GM18861 (cell line): ENCODE data around the gene UCN.
"Not testable (repeated sequence)": the region's sequence is repeated elsewhere in the genome, so short reads cannot be mapped to it uniquely, and the experiment has no call there.

Experiments used
- ATAC-seq: cut with Tn5 transposase; IDR thresholded peaks from one replicate; pipeline ENCODE4 v1.9.1; 2021; ENCODE audit not compliant: unreplicated experiment

UCN gene, protein sequence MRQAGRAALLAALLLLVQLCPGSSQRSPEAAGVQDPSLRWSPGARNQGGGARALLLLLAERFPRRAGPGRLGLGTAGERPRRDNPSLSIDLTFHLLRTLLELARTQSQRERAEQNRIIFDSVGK

DNA sequence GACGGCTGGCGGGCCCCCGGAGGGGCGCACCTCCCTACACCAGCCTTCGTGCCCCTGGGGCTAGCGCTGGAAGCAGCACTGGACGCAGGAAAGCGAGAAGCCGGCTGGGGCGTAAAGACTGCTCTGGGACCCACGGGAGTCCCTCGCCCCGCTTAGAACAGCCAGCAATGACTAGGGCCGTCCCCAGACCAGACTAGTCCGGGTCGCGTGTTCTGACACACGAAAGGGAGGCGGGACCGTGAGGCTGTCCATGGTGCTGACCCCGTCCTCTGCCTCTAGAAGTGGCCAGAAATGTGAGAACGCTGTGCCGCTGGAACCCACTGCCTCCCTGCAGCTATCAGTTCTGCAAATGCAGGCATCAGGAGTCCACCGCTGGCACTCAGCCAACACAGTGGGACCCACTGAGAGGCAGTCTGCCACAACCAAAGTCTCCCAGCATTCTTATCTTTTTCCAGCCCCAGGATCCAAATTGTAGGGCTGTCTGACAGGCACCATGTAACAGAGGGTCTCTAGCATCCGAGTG is at the start of gene UCN:
Gene UCN (minus strand): TSS at position 87 of the 523 bp plus-strand sequence. CDS start 550 bp downstream, outside the sequence.
- no peak for ATAC-seq

DNA sequence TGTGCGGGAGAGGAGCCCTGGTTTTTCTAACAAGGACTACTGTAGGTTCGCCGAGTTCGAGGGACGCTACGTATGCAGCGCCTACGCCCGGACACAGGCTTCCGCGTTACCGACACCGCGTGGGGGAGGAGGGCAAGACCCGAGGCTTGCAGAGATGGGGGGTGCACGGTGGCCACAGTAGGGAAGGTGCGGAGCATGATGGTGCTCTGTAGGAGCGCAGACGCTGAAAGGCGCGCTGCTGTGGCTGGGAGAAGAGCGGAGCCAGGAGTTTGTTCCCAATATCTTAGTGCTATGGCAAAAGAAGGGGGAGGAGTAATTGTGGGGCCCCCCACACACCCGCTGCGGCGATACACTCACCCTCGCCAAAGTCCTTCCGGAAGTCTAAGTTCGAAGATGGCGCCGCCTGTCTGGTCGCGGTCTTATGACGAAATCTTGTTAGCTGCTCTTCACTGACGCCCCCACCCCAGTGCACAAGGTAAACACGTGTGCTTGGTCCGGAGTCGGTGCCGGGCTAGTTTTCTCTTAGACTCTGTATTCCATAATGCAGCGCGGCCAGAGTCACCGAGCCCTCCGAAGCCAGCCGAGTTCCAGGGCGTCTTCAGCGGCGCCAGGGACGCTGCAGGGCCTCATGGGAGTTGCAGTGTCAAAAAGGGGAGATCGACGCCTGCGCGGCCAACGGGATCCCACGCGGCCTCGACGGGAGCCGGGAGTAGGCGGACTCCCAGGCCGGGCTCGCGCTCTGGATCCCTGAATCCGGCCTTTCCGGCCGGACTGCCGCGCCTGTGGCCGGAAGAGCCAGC is 48.3 kb upstream of the UCN start, which contains the start of gene GTF3C2:
Gene GTF3C2 (minus strand): TSS at position 383 of the 800 bp plus-strand sequence. CDS start 13,210 bp downstream, outside the sequence.
- peak; percentile 76 for ATAC-seq

DNA sequence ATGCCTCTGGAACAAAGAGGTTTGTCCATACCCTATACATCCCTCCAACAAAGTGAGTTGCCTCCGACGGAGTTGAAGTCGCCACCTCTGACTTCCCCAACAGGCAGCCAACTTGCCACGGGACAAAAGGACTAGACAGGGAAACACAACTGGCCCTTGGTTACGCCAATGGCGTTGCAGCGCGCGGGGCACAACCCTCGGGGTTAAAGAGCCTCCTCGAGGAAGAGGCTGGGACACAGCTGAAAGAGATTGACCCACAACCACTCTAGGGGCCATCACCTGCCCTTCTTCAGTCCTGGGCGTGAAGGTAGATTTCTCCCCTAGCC is 47.8 kb upstream of the UCN start:
- ATAC-seq = peak; percentile 21

DNA sequence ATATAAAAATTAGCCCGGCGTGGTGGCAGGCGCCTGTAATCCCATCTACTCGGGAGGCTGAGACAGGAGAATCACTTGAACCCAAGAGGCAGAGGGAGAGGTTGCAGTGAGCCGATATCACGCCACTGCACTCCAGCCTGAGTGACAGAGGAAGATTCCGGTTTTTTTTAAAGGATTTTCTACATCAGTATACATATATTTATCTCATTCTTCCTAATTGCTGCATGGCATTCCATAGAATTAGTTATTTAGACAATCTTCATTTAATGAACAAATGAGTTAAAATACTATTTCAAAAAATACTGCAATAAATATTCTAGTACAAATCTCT is 46.3 kb upstream of the UCN start:
- ATAC-seq = no peak

DNA sequence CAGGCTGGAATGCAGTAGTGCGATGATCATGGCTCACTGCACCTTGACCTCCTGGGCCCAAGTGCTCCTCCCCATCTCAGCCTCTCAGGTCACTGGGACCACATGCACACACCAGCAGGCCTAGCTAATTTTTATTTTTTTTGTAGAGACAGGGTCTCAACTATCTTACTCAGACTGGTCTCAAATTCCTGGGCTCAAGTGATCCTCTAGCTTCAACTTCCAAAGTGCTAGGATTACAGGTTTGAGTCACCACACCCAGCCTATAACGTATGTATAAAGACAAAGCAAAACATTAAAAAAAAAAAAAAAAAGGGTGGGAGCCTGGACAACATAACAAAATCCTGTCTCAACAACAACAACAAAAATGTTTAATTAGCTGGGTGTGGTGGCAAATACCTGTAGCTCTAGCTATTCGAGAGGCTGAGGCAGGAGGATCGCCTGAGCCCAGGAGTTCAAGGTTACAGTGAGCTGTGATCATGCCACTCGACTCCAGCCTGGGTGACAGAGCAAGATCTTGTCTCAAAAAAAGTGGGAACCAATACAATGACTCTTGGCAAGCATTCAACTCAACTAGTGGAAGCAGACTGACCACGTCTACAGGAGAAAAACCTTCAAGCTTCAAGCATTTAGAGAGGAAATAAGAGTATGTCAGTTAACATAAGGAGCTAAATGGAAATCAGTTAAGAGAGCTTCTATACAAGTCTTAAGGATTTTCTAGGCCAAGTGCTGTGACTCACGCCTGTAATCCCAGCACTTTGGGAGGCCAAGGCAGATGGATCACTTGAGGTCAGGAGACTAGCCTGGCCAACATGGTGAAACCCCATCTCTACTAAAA is 45.7 kb upstream of the UCN start:
- ATAC-seq = no peak

DNA sequence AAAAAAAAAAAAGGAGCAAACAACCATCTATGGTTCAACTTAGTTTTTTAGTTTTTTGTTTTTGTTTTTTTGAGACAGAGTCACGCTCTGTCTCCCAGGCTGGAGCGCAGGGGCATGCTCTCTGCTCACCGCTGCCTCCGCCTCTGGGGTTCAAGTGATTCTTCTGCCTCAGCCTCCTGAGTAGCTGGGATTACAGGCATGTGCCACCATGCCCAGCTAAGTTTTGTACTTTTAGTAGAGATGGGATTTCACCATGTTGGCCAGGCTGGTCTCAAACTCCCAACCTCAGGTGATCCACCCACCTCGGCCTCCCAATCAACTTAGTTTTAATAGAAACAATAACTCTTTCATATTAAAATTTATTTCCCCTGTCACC is 45.1 kb upstream of the UCN start:
- not testable (repeated sequence) for ATAC-seq

DNA sequence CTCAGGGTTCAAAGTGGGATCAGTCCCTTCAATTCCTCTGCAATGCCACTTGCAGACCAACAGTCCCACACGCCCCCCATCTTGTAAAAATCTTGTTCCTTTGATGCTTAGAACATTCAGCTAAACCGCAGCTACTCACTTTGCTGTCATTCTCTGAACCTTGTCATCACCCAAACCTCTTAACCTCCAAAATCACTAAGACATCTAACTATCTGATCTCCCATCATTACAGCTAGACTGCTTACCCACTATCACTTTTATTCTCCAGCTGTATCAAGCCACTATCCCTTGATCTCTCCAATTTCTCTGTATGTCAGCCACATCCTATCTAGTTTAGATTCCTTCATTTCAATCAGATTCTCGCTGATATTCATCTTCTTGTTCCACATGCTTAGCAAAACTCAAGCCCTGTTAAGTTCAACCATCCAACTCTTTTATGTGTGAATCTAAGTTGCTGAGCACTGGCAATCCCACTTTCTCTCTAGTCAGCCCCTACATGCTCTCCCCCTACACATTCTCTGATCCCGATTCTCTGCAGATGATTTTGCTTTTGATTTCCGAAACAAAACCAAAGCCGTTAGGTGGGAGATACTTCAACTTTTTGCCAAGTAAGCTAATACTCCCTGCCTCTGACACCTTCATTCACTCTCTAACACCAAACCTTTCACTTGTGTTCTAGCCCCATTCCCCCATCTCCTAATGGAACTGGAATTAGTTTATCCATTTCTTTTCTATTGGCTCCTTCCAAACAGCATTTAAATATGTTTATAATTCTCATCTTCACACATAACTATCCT is 43.8 kb upstream of the UCN start:
- ATAC-seq = no peak

DNA sequence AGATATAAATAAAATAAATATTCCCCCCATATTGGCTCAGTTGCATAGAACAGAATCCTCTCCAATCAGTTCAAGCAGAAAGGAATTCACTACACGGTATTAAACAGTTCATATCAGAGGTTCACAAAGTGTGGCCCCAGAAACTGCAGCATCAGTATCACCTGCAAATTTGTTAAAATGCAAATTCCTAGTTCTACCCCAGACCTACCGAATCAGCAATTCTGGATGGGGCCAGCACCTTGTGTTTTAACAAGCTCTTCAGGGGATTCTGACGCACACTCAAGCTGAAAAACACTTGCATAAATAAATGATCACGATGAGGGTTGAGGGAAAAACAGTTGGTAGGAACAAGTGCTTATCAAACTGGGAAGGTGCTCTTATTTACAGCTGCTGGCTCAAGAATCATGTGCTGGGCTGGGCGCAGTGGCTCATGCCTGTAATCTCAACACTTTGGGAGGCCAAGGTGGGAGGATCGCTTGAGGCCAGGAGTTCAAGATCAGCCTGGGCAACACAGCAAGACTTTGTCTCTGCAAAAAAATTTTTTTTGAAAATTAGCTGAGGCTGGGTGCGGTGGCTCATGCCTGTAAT is 42.0 kb upstream of the UCN start:
- no peak for ATAC-seq

DNA sequence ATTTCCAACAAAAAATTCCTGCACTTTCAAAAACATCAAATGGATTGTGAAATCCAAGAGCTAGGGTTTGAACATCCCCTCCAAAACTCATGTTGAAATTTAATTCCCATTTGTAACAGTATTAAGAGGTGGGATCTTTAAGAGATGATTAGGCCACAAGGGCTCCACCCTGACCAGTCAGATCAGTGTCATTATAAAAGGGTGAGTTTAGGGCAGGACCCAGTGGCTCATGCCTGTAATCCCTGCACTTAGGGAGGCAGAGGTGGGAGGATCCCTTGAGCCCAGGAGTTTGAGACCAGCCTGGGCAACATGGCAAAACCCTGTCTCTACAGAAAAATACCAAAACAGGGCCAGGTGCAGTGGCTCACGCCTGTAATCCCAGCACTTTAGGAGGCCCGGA is 39.4 kb upstream of the UCN start:
- ATAC-seq = no peak

DNA sequence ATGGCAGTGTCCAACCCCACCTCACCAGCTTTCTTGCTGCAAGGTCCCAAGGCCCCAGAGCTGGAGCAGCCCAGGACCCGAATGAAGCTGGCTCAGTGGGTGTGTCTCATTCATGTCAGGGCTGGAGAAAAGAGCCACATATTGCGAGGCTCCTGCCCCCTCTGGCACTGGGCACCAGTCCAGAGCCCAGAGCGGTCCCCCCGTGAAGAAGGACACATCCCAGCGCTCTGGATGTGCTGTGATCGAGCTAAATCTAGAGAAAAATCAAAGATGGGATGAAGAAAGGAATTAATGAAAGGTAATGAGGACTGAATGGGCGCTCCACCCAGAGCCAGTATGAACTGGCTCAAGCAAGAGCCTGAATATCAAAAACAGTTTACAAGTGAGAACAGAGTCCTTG is 27.9 kb upstream of the UCN start:
- ATAC-seq = no peak

DNA sequence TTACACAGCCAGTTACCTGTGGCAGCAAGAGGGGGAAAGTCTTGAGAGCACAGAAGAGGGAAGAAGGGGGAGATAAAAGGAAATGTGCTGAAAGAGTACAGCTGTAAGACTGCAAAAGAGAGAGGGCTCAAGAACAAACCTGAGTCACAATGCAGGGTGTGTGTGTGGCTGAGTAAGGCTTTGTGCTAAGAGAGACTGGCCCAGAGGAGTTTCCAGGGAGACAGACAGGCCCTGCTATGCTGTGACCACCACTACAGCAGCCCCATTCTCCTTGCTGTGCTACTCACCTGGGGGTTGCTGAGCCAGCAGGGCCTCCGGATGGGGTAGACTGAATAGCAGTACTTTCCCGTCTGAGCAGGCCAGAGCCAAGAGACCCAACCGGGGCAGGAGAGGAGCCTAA is 27.1 kb upstream of the UCN start:
- no peak for ATAC-seq

DNA sequence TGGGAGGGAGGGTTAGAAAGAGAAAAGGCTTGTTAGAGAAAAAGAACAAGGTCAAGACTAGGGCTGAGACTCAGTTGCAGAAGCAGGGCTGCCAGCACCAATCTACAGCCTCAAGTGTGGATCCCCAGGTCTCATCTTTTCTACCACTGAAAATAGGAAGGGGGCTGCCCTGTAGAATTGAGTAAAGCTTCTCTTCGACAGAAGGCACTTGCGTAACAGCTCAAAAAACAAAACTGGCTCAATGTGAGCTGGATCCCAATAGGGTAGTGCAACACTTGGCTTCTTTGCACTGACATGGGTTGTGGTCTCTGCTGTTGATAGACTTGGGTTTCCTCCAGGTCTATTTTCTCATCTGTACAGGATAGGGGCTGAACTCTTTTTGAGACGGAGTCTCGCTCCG is 16.5 kb upstream of the UCN start:
- no peak for ATAC-seq

DNA sequence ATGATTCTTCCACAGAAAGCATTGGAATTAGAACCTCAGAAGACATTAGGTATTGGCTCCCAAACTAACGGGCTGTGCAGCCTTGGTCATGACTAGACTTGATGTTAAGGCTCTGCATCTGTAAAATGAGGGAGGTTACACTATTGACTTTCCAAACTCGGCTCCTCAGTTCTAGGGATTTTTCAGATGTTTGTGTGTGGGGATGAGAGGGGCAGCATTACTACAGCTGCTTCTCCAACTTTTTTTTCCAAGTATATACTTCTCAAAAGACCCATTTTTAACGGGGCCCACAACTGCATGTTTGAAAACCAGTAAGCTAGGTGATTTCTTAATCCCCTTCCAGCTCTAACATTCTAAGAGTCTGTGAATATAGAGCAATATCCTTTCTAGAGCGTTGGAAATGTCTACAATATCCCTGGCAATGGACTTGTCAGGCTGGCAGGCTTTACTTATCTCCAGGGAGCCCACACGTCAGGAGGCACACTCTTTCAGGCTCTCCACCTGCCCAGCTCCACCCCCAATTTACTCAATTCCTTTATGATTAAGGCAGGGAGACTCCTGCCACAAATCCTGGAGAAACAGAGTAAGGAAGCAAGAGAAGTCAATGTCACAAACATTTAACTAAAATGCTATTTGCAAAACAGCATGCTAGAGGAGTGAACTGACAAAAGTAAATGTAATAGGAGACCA is 15.5 kb upstream of the UCN start:
- no peak for ATAC-seq

DNA sequence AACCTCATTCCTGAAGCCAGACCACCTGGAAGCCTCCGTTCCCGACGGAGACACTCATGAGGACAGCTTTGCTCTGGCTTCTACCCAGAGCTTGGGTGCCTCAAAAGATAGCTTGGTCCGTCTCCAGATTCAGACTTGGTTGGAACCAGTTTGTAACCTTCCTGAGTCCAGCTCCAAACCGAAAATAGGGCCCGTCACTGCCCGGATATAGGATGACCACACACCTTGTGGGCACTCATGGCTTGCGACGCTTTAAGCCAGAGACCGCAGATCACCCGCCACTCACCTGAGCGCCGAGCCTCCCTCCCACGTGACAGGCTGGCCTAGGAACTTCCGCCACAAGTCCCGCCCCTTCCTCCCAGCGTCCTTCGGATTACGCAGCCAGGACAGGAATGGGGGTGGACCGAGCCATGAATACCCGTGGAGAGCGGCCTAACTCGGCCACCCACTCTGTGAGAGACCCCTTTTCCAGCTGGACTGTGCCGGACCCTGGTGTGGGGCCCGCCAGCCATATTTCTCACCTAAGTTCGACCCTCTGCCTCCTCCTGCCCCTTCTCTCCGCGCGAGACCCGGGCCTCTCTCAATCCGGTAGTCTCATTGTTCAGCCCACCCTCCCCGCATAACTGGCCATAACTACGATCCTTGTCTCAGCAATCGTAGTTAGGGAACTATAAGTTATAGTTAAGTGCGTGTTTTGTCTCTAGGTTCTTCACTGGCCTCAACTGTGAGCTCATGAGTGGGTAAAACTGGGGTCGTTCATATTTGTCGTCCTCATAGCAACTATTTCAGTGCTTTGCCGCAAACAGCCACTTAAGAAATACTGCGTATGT is 14.7 kb upstream of the UCN start, which contains the start of gene MPV17:
Gene MPV17 (minus strand): TSS at position 332 of the 830 bp plus-strand sequence. CDS start 580 bp downstream, outside the sequence.
- ATAC-seq = peak; percentile 70

DNA sequence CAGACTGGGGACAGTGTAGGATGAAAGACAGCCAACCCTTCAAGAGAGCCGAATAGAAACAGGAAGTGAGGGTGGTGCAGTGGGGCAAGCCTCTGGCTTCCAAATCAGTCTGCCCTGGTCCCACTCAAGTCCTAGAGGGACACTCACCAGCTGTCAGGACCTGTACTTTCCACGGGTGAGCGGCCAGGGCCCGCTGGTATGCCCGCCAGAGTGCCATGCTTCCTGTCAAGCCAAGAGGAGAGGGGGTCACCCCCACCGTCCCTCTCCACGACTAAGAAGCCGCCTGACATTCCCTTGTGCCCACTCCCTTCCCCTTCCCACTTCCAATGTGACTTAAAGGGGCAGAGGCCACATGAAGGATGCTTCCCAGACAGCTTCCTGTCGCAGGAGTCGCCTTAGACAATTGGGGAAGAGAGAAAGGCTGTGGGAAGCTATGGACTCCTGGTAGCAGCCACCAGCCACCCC is 14.1 kb upstream of the UCN start:
- ATAC-seq = no peak

DNA sequence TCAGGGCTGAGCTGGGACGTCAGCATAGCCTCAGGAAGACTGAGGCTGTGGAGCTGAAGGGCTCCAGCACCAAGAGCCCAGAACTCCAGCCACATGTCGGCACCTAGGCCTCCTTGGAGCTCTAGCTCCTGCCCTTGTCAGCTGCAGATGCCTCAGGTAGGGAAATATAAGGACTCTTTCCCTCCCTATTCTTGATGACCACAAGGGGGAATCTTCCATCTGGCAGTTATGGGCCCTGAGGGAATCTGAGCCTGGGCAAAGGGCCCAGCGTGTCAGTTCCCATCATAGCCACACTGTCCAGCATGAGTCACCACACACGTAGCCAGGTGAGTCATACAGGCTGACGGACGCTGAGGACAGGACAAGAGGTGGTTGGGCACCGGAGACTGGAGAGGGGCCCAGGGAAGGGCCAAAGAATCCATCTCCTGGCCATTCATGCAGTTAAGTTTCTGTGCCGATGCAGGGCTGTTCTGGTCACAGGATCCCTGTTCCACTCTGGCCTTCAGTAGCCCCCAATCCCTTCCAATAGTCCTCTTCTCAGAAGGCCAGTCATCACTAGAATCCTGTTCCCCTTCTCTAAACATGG is 12.8 kb upstream of the UCN start:
- ATAC-seq = no peak

DNA sequence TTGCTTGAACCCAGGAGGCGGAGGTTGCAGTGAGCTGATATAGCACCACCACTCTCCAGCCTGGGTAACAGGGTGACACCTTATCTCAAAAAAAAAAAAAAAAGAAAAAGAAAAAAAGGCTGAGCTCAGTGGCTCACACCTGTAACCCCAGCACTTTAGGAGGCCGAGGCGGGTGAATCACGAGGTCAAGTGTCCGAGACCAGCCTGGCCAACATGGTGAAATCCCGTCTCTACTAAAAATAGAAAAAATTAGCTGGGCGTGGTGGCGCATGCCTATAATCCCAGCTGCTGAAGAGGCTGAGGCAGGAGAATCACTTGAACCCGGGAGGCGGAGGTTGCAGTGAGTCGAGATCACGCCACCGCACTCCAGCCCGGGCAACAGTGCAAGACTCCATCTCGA is 11.6 kb upstream of the UCN start:
- ATAC-seq = not testable (repeated sequence)

DNA sequence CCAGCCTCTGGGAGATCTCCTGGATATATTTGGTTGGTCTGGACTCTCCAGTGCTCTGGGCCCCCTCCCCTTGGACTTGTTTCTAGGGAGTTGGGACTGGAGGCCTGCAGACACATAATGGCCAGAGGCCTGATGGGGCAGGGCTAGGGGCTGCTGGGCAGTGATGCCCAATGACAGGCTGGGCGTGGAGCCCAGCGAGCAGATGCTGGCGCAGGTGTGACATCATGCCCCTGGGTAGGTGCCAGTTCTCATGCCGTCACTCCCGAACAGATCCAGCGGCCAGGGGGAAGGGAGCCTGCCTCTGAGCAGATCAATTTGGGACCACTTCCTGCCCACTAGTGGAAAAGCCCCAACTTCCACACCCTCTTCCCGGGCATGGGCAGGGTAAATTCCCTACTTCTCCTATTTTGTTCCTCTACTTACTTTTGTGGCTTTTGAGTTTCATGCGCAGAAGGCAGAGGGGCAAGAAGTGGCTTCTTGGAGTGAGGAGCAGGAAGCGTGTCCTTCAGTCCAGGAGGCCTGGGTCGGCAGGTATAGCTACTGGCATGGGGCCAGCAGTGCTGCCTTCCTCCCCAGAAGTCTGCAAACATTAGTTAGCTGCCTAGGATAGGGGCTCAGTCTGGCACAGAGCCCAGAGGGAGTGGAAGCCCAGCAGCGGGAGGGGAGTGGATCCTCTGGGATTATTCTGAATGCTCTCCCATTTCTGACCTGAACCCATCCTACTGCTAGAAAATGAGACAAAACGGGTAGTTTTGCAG is 8.6 kb upstream of the UCN start:
- no peak for ATAC-seq
